HepG2 (cell line): ENCODE measurements around the gene PLEKHA8.

ENCODE experiments used
- ELF4 ChIP-seq: sonication (generic); formaldehyde crosslinking; IDR thresholded peaks from 2 replicates; pipeline ENCODE4 v1.5.0; 2020; ENCODE audit warnings: missing genetic modification reagents, mild to moderate bottlenecking, moderate library complexity, borderline replicate concordance
- ZZZ3 ChIP-seq: sonication (generic); formaldehyde crosslinking; IDR thresholded peaks from 2 replicates; pipeline ENCODE4 v1.4.0; 2020; ENCODE audit warnings: missing genetic modification reagents, mild to moderate bottlenecking, borderline replicate concordance
- TF ChIP-seq, protein P1 (sequence below): sonication (generic); formaldehyde crosslinking; IDR thresholded peaks from 2 replicates; pipeline ENCODE4 v1.9.0; 2021; ENCODE audit warnings: mild to moderate bottlenecking, missing genetic modification reagents

GRCh38 chr7:30167901-30168300 lies 139.7 kb downstream of the PLEKHA8 start:
- no peak for TF ChIP-seq ZZZ3 (CRISPR knock-in tag)
- TF ChIP-seq ELF4 (CRISPR knock-in tag) = no peak
- TF ChIP-seq, protein P1, sequence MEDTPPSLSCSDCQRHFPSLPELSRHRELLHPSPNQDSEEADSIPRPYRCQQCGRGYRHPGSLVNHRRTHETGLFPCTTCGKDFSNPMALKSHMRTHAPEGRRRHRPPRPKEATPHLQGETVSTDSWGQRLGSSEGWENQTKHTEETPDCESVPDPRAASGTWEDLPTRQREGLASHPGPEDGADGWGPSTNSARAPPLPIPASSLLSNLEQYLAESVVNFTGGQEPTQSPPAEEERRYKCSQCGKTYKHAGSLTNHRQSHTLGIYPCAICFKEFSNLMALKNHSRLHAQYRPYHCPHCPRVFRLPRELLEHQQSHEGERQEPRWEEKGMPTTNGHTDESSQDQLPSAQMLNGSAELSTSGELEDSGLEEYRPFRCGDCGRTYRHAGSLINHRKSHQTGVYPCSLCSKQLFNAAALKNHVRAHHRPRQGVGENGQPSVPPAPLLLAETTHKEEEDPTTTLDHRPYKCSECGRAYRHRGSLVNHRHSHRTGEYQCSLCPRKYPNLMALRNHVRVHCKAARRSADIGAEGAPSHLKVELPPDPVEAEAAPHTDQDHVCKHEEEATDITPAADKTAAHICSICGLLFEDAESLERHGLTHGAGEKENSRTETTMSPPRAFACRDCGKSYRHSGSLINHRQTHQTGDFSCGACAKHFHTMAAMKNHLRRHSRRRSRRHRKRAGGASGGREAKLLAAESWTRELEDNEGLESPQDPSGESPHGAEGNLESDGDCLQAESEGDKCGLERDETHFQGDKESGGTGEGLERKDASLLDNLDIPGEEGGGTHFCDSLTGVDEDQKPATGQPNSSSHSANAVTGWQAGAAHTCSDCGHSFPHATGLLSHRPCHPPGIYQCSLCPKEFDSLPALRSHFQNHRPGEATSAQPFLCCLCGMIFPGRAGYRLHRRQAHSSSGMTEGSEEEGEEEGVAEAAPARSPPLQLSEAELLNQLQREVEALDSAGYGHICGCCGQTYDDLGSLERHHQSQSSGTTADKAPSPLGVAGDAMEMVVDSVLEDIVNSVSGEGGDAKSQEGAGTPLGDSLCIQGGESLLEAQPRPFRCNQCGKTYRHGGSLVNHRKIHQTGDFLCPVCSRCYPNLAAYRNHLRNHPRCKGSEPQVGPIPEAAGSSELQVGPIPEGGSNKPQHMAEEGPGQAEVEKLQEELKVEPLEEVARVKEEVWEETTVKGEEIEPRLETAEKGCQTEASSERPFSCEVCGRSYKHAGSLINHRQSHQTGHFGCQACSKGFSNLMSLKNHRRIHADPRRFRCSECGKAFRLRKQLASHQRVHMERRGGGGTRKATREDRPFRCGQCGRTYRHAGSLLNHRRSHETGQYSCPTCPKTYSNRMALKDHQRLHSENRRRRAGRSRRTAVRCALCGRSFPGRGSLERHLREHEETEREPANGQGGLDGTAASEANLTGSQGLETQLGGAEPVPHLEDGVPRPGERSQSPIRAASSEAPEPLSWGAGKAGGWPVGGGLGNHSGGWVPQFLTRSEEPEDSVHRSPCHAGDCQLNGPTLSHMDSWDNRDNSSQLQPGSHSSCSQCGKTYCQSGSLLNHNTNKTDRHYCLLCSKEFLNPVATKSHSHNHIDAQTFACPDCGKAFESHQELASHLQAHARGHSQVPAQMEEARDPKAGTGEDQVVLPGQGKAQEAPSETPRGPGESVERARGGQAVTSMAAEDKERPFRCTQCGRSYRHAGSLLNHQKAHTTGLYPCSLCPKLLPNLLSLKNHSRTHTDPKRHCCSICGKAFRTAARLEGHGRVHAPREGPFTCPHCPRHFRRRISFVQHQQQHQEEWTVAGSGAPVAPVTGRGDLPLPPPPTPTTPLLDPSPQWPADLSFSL (CRISPR knock-in tag) = no peak
